ENCODE data around the gene TMEM51.

GRCh38 chr1:15188130-15188524, 34.6 kb downstream of the TMEM51 start:
- TF ChIP-seq POLR2A (IDR thresholded peaks at IDR 0.05; ENCODE audit: extremely low read depth, insufficient read length) (no peak), CTCF (IDR thresholded peaks at IDR 0.05; ENCODE audit: low read depth, low read length) (no peak)
